ENCODE results near the gene FAM111A. TPM values are rescaled to one million over a fixed set of nuclear protein-coding genes. Genes with fewer than 3 reads are reported as not detected.

Gene FAM111A
- total and polyA plus RNA-seq, 12 donors, result 13.5 to 92.5 (median 31.4) TPM

DNA sequence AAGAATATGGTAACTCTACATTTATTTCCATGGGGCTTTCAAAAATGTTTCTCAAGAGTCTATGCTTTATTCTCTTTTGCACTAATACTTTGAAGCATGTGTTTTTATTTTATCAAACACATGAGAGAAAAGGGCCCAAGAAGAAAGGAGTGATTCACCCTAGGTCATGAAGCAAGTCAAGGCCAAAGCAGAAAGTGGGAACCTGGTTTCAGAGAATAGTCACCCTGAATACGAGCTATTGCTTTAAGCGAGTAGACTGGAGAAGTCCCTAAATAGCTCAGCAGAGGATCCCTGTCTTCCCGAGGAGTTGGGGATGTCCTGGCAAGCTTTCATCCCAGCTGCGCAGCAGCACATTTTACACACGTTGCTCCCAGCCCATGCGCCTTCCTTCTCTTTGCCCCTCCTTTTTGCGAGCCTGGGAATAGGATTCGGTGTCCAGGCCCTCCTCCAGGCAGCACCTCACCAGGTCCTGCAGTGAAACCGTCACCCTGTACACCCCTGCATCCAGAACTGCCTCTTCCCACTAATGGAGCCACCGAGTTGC is 51.0 kb downstream of the FAM111A start:
- DNase-seq, result no peak
- Histone ChIP-seq H3K36me3 (replicated peaks in 1 of 2) (peaks cover 0 to 3% of the 10 kb centered on the region in 2 donors), H3K27ac (no peak overlapping the region), H3K27me3 (no peaks in the 10 kb centered on the region), H3K4me3 (no peak overlapping the region), H3K9me3 (replicated peaks in 1 of 3) (no peaks in the 10 kb centered on the region), H3K4me1 (replicated peaks in 1 of 2) (peaks cover 4 to 30% of the 10 kb centered on the region in 2 donors)
- no peak for TF ChIP-seq POLR2A (IDR thresholded peaks at IDR 0.05)
- TF ChIP-seq CTCF (IDR thresholded peaks at IDR 0.05), result no peak
- intact Hi-C loops (cut with DNase I), result no loop called here
- 69 to 74% (median 70%) methylated on average over 9 to 10 of the region's 10 CpGs for WGBS, 4 donors

DNA sequence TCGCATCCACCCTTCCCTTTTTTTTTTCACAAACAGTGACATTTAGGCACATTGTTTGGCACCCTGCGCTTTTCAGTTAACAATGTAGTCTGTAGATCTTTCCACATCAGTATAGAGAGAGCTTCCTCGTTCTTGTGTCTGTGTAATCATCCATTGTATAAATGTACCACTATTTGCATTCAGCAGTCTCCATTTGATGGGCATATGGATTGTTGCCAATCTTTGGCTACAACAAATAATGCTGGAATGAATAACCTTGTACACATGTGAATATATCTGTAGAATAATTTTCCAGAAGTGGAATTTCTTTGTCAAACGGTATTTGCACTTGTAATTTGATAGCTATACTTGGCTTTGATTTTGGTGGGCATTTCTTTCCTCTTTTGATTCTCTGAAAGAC is 52.9 kb downstream of the FAM111A start:
- H3K36me3 ChIP-seq (replicated peaks in 1 of 2), result peaks cover 0 to 3% of the 10 kb centered on the region in 2 donors
- TF ChIP-seq CTCF (IDR thresholded peaks at IDR 0.05), result no peak
- no peak overlapping the region for H3K4me3 ChIP-seq
- peaks cover 4 to 18% of the 10 kb centered on the region in 2 donors for H3K4me1 ChIP-seq (replicated peaks in 1 of 2)
- H3K27ac ChIP-seq, result no peak overlapping the region
- DNase-seq, result no peak
- intact Hi-C loops (cut with DNase I), result no loop called here
- no peaks in the 10 kb centered on the region for H3K9me3 ChIP-seq (replicated peaks in 1 of 3)
- no peaks in the 10 kb centered on the region for H3K27me3 ChIP-seq
- WGBS, 4 donors, result 77 to 84% (median 80%) methylated on average over 4 of the region's 4 CpGs

- H3K9me3 ChIP-seq (replicated peaks in 1 of 3), result no peaks in the 10 kb centered on the region
- no peaks in the 10 kb centered on the region for H3K27me3 ChIP-seq
- H3K36me3 ChIP-seq (replicated peaks in 1 of 2), result peaks cover 0 to 3% of the 10 kb centered on the region in 2 donors
- H3K4me3 ChIP-seq, result no peak overlapping the region
- TF ChIP-seq POLR2A (IDR thresholded peaks at IDR 0.05), result no peak
- TF ChIP-seq CTCF (IDR thresholded peaks at IDR 0.05), result no peak
- H3K27ac ChIP-seq, result no peak overlapping the region
- intact Hi-C loops (cut with DNase I), result no loop called here
- H3K4me1 ChIP-seq (replicated peaks in 1 of 2), result peaks cover 4 to 17% of the 10 kb centered on the region in 2 donors
- DNase-seq, result no peak
- 84 to 94% (median 90%) methylated on average over 2 of the region's 2 CpGs for WGBS, 4 donors
Observed at GRCh38 chr11:59196777-59197176, 54.1 kb downstream of the FAM111A start.

GRCh38 chr11:59197991-59198390 is 55.3 kb downstream of the FAM111A start:
- H3K27ac ChIP-seq, result peak overlapping the region in 2 of 5 donors; percentile 32 to 53
- 9 to 15% (median 12%) methylated on average over 4 to 9 of the region's 9 CpGs for WGBS, 4 donors
- intact Hi-C loops (cut with DNase I), result no loop called here

More at GRCh38 chr11:59197991-59198390, 55.3 kb downstream of the FAM111A start:
- Histone ChIP-seq H3K4me3 (no peak overlapping the region), H3K9me3 (replicated peaks in 1 of 3) (no peaks in the 10 kb centered on the region), H3K27me3 (no peaks in the 10 kb centered on the region), H3K4me1 (replicated peaks in 1 of 2) (peaks cover 4 to 17% of the 10 kb centered on the region in 2 donors), H3K36me3 (replicated peaks in 1 of 2) (peaks cover 0 to 9% of the 10 kb centered on the region in 2 donors)
- no peak for TF ChIP-seq POLR2A (IDR thresholded peaks at IDR 0.05)
- no peak for TF ChIP-seq CTCF (IDR thresholded peaks at IDR 0.05)
- DNase-seq, result peak; percentile 78 to 96 (median 88)

All from adrenal gland (tissue), 12 donors.